ENCODE results near the gene DYTN. TPM values are rescaled to one million over a fixed set of nuclear protein-coding genes. Genes with fewer than 3 reads are reported as not detected.
A peak's percentile ranks its signal among the peaks of the same experiment; 100 is the strongest.

Gene DYTN
- total RNA-seq, 1 experiment from 2014 or later = not detected

DNA sequence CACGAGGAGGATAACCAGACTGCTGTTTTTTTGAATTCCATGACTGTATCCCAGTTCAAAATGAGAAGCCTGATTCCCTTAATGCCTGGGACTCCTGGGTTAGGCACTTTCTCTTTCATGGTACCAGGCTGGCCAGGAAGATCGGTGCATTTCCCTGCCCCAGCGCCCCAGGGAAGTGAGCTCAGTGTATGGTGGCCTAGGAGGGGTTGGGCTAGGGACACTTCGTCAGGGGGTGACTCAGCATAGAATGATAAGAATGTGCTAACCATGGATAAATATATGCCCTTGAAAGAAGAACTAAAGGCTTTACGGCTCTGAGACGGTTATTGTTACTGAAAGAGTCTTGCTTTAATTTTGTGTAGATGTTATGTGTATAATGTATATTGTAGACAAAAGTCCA, 103.4 kb downstream of the DYTN start:
- Mint-ChIP-seq H3K9me3 (0 out of 2 replicates have a peak, but pooled peaks cover 3% of the 10 kb centered on the region), H3K36me3 (peaks cover 4% of the 10 kb centered on the region; the same call in 1 of the 2 replicates), H3K27ac (no peak overlapping the region), H3K4me3 (no peak overlapping the region), H3K27me3 (ENCODE audit: low read depth) (no peaks in the 10 kb centered on the region), H3K4me1 (0 out of 2 replicates have a peak, but pooled peaks cover 4% of the 10 kb centered on the region)
- TF ChIP-seq RORB (CRISPR knock-in tag; IDR thresholded peaks at IDR 0.05) = no peak
- TF ChIP-seq, protein P1, sequence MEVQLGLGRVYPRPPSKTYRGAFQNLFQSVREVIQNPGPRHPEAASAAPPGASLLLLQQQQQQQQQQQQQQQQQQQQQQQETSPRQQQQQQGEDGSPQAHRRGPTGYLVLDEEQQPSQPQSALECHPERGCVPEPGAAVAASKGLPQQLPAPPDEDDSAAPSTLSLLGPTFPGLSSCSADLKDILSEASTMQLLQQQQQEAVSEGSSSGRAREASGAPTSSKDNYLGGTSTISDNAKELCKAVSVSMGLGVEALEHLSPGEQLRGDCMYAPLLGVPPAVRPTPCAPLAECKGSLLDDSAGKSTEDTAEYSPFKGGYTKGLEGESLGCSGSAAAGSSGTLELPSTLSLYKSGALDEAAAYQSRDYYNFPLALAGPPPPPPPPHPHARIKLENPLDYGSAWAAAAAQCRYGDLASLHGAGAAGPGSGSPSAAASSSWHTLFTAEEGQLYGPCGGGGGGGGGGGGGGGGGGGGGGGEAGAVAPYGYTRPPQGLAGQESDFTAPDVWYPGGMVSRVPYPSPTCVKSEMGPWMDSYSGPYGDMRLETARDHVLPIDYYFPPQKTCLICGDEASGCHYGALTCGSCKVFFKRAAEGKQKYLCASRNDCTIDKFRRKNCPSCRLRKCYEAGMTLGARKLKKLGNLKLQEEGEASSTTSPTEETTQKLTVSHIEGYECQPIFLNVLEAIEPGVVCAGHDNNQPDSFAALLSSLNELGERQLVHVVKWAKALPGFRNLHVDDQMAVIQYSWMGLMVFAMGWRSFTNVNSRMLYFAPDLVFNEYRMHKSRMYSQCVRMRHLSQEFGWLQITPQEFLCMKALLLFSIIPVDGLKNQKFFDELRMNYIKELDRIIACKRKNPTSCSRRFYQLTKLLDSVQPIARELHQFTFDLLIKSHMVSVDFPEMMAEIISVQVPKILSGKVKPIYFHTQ (CRISPR knock-in tag; IDR thresholded peaks at IDR 0.05) = no peak
- TF ChIP-seq, protein P2, sequence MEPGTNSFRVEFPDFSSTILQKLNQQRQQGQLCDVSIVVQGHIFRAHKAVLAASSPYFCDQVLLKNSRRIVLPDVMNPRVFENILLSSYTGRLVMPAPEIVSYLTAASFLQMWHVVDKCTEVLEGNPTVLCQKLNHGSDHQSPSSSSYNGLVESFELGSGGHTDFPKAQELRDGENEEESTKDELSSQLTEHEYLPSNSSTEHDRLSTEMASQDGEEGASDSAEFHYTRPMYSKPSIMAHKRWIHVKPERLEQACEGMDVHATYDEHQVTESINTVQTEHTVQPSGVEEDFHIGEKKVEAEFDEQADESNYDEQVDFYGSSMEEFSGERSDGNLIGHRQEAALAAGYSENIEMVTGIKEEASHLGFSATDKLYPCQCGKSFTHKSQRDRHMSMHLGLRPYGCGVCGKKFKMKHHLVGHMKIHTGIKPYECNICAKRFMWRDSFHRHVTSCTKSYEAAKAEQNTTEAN (CRISPR knock-in tag; IDR thresholded peaks at IDR 0.05) = no peak
- TF ChIP-seq, protein P3, sequence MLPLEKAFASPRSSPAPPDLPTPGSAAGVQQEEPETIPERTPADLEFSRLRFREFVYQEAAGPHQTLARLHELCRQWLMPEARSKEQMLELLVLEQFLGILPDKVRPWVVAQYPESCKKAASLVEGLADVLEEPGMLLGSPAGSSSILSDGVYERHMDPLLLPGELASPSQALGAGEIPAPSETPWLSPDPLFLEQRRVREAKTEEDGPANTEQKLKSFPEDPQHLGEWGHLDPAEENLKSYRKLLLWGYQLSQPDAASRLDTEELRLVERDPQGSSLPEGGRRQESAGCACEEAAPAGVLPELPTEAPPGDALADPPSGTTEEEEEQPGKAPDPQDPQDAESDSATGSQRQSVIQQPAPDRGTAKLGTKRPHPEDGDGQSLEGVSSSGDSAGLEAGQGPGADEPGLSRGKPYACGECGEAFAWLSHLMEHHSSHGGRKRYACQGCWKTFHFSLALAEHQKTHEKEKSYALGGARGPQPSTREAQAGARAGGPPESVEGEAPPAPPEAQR (CRISPR knock-in tag; IDR thresholded peaks at IDR 0.05) = no peak
- no peak for TF ChIP-seq NR2C2 (CRISPR knock-in tag; IDR thresholded peaks at IDR 0.05)
- TF ChIP-seq, protein P4, sequence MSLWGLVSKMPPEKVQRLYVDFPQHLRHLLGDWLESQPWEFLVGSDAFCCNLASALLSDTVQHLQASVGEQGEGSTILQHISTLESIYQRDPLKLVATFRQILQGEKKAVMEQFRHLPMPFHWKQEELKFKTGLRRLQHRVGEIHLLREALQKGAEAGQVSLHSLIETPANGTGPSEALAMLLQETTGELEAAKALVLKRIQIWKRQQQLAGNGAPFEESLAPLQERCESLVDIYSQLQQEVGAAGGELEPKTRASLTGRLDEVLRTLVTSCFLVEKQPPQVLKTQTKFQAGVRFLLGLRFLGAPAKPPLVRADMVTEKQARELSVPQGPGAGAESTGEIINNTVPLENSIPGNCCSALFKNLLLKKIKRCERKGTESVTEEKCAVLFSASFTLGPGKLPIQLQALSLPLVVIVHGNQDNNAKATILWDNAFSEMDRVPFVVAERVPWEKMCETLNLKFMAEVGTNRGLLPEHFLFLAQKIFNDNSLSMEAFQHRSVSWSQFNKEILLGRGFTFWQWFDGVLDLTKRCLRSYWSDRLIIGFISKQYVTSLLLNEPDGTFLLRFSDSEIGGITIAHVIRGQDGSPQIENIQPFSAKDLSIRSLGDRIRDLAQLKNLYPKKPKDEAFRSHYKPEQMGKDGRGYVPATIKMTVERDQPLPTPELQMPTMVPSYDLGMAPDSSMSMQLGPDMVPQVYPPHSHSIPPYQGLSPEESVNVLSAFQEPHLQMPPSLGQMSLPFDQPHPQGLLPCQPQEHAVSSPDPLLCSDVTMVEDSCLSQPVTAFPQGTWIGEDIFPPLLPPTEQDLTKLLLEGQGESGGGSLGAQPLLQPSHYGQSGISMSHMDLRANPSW (CRISPR knock-in tag; conservative IDR thresholded peaks at IDR 0.05; ENCODE audit: low read depth) = no peak
- no peak for TF ChIP-seq NR1H2 (CRISPR knock-in tag; IDR thresholded peaks at IDR 0.05)
- TF ChIP-seq ZNF232 (CRISPR knock-in tag; IDR thresholded peaks at IDR 0.05) = no peak
- TF ChIP-seq, protein P5, sequence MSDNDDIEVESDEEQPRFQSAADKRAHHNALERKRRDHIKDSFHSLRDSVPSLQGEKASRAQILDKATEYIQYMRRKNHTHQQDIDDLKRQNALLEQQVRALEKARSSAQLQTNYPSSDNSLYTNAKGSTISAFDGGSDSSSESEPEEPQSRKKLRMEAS (CRISPR knock-in tag; IDR thresholded peaks at IDR 0.05) = no peak
- TF ChIP-seq GABPB1 (CRISPR knock-in tag; IDR thresholded peaks at IDR 0.05) = no peak
- TF ChIP-seq NR3C1 (CRISPR knock-in tag; conservative IDR thresholded peaks at IDR 0.05; ENCODE audit: low read depth) = no peak
- TF ChIP-seq OVOL2 (CRISPR knock-in tag; IDR thresholded peaks at IDR 0.05; ENCODE audit: borderline replicate concordance) = no peak
- TF ChIP-seq, protein P6, sequence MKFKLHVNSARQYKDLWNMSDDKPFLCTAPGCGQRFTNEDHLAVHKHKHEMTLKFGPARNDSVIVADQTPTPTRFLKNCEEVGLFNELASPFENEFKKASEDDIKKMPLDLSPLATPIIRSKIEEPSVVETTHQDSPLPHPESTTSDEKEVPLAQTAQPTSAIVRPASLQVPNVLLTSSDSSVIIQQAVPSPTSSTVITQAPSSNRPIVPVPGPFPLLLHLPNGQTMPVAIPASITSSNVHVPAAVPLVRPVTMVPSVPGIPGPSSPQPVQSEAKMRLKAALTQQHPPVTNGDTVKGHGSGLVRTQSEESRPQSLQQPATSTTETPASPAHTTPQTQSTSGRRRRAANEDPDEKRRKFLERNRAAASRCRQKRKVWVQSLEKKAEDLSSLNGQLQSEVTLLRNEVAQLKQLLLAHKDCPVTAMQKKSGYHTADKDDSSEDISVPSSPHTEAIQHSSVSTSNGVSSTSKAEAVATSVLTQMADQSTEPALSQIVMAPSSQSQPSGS (CRISPR knock-in tag; IDR thresholded peaks at IDR 0.05; ENCODE audit: borderline replicate concordance, low read depth) = no peak
- no peak for TF ChIP-seq NFYB (CRISPR knock-in tag; conservative IDR thresholded peaks at IDR 0.05; ENCODE audit: low read depth)
- no peak for TF ChIP-seq FOXP1 (CRISPR knock-in tag; IDR thresholded peaks at IDR 0.05; ENCODE audit: borderline replicate concordance)
- no peak for TF ChIP-seq PRRX2 (CRISPR knock-in tag; IDR thresholded peaks at IDR 0.05)
- TF ChIP-seq, protein P7, sequence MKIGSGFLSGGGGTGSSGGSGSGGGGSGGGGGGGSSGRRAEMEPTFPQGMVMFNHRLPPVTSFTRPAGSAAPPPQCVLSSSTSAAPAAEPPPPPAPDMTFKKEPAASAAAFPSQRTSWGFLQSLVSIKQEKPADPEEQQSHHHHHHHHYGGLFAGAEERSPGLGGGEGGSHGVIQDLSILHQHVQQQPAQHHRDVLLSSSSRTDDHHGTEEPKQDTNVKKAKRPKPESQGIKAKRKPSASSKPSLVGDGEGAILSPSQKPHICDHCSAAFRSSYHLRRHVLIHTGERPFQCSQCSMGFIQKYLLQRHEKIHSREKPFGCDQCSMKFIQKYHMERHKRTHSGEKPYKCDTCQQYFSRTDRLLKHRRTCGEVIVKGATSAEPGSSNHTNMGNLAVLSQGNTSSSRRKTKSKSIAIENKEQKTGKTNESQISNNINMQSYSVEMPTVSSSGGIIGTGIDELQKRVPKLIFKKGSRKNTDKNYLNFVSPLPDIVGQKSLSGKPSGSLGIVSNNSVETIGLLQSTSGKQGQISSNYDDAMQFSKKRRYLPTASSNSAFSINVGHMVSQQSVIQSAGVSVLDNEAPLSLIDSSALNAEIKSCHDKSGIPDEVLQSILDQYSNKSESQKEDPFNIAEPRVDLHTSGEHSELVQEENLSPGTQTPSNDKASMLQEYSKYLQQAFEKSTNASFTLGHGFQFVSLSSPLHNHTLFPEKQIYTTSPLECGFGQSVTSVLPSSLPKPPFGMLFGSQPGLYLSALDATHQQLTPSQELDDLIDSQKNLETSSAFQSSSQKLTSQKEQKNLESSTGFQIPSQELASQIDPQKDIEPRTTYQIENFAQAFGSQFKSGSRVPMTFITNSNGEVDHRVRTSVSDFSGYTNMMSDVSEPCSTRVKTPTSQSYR (CRISPR knock-in tag; IDR thresholded peaks at IDR 0.05) = no peak
- TF ChIP-seq HMGA2 (CRISPR knock-in tag; IDR thresholded peaks at IDR 0.05) = no peak
- POLR2A ChIA-PET = no interaction called here
- no peak for DNase-seq (ENCODE audit: low spot score)
- ATAC-seq = peak; percentile 43; the same call in 1 of the 2 replicates
- CTCF ChIA-PET = interaction anchor here (2.3 kb wide), 1 partner anchor 223 kb away, joined by 6 read pairs; no protein-coding TSS in a partner anchor
